Activated naive CD4-positive, alpha-beta T cell treated with anti-CD3 and anti-CD28 coated beads, Interleukin-2, amount 50 U/mL, for 72 hours (primary cell): Measurements from ENCODE around the gene SUGP2. TPM values are rescaled to one million over a fixed set of nuclear protein-coding genes. Genes with fewer than 3 reads are reported as not detected.

ENCODE experiments used
- ATAC-seq, 2 donors: fragments of 150-1000 bp; cut with Tn5 transposase; 2 replicates each; pipeline ENCODE4 v1.10.0; 2021; ENCODE audit warnings: mild to moderate bottlenecking in 2 of 2, moderate library complexity in 2 of 2
- DNase-seq, 2 donors: peaks; one replicate each; pipeline ENCODE4 v3.0.0; 2021 to 2022; ENCODE audit warnings: low spot score in 2 of 2
- H3K27ac Mint-ChIP-seq, 2 donors: one replicate each; pipeline ENCODE4 v1.8.0; 2022; ENCODE audit warnings: mild to moderate bottlenecking in 2 of 2, mixed read lengths in 2 of 2
- H3K36me3 Mint-ChIP-seq, 2 donors: one replicate each; pipeline ENCODE4 v1.8.0; 2022; ENCODE audit warnings: mixed read lengths in 2 of 2
- H3K9me3 Mint-ChIP-seq, 2 donors: one replicate each; pipeline ENCODE4 v1.8.0; 2022; ENCODE audit warnings: mixed read lengths in 2 of 2
- total RNA-seq, 2 donors: library from RNA; stranded (reverse); gene quantifications; one replicate each; pipeline ENCODE4 v1.2.3, GENCODE V29; 2022

Gene SUGP2
- total RNA-seq, 2 donors from 2014 or later, result 119 to 248 TPM

GRCh38 chr19:19022380-19022961, 10.8 kb downstream of the SUGP2 start:
- H3K9me3 Mint-ChIP-seq, result no peaks in the 10 kb centered on the region
- peak overlapping the region in 1 of 2 donors; percentile 37 for H3K27ac Mint-ChIP-seq
- no peak for ATAC-seq

GRCh38 chr19:19021115-19021514, 12.2 kb downstream of the SUGP2 start:
- Mint-ChIP-seq H3K36me3 (peaks cover 14 to 17% of the 10 kb centered on the region in 2 donors), H3K27ac (no peak overlapping the region), H3K9me3 (no peaks in the 10 kb centered on the region)
- ATAC-seq (no peak), DNase-seq (no peak)

More at GRCh38 chr19:19022380-19022961, 10.8 kb downstream of the SUGP2 start:
- DNase-seq, result no peak
- H3K36me3 Mint-ChIP-seq, result peaks cover 15 to 23% of the 10 kb centered on the region in 2 donors

- H3K27ac Mint-ChIP-seq, result no peak overlapping the region
- no peaks in the 10 kb centered on the region for H3K9me3 Mint-ChIP-seq
- H3K36me3 Mint-ChIP-seq, result peaks cover 13 to 22% of the 10 kb centered on the region in 2 donors
- no peak for DNase-seq
- ATAC-seq, result peak in 1 of 2 donors; percentile 11
Measured at GRCh38 chr19:19010551-19010950, 22.8 kb downstream of the SUGP2 start.

- ATAC-seq (no peak), DNase-seq (no peak)
- Mint-ChIP-seq H3K27ac (no peak overlapping the region), H3K36me3 (peaks cover 13 to 22% of the 10 kb centered on the region in 2 donors), H3K9me3 (no peaks in the 10 kb centered on the region)
Measured at GRCh38 chr19:19009951-19010350, 23.4 kb downstream of the SUGP2 start.

DNA sequence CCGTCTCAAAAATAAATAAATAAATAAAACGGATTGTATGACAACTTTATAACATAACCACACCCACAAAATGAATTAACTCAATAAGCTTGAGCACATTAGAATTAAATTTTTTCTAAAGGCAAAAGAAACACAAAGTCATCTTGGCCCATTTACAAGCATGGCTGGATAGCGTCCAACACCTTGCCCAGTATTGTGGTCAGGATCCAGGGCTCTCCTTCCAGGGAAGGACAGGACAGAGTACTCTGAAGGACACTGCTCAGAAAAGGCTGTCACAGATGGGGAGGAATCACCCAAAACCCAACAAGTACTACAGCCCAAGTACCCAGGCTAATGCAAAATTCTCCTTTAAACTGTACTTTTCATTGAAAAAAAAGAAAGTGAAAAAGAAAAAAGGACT, 27.1 kb downstream of the SUGP2 start:
- Mint-ChIP-seq H3K27ac (peak overlapping the region in 1 of 2 donors; percentile 44), H3K36me3 (peaks cover 22 to 33% of the 10 kb centered on the region in 2 donors), H3K9me3 (no peaks in the 10 kb centered on the region)
- ATAC-seq, result no peak
- no peak for DNase-seq

DNA sequence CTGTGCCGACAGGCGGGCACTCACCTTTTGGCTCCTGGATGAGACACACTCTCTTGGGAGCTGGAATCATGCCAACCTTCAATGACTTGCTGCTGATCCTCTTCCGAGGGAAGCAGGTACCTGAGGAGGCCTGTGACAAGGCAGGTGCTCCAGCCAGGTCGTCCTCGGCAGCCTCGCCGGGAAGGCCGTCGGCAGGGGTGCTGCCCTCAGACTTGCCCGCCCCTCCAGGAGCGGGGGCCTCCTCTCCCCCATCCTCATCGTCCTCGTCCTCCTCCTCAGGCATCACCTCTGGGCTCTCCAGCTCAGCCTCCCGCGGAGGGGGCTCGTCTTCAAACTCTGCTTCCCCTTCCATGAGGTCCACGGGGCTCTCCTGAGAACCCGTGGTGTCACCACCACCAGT, 29.2 kb downstream of the SUGP2 start:
- no peak for ATAC-seq
- Mint-ChIP-seq H3K36me3 (peaks cover 24 to 30% of the 10 kb centered on the region in 2 donors), H3K27ac (no peak overlapping the region)

DNA sequence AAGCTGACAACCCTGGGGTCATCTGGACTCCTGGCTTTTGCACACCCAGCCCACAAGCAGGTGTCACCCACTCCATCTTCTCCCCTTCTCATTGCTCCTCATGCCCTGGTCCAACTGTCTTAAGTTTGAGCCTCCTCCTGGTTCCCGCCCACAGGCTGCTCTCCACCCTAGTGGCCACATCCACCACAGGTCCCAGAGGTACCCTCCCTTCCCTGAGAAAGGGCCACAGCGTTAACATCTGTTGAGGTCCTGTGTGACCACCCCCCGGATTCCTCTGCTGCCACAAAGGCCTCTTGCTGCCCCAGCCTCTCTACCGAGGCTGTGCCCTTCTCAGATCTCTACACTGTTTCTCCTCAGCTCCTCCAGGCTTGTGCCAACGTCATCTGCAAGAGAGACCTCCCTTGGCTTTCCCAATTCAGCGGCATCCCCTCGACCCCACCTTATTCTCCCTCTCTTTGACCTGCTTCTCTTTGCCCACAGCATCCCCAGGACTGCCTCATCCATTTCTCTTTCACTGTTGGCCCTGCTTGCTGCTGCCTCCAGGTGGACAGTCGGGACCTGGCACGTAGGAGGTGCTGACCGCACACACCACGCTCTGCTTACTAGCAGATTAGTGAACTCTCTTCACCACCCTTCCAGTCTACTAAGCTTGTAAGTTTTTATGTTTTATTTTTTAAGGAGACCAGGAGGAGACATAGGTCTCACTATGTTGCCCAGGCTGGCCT, 33.3 kb downstream of the SUGP2 start:
- DNase-seq (no peak), ATAC-seq (peak in 1 of 2 donors; percentile 6)
- Mint-ChIP-seq H3K36me3 (peaks cover 18 to 26% of the 10 kb centered on the region in 2 donors), H3K9me3 (no peaks in the 10 kb centered on the region), H3K27ac (peak overlapping the region; percentile 31 to 58)

More for the DNA sequence above, 29.2 kb downstream of the SUGP2 start:
- no peaks in the 10 kb centered on the region for H3K9me3 Mint-ChIP-seq
- no peak for DNase-seq

GRCh38 chr19:18999016-18999758, 34.1 kb downstream of the SUGP2 start:
- Mint-ChIP-seq H3K9me3 (no peaks in the 10 kb centered on the region), H3K27ac (peak overlapping the region; percentile 31 to 93), H3K36me3 (peaks cover 15 to 21% of the 10 kb centered on the region in 2 donors)
- ATAC-seq, result peak; percentile 11 to 19
- DNase-seq, result no peak

DNA sequence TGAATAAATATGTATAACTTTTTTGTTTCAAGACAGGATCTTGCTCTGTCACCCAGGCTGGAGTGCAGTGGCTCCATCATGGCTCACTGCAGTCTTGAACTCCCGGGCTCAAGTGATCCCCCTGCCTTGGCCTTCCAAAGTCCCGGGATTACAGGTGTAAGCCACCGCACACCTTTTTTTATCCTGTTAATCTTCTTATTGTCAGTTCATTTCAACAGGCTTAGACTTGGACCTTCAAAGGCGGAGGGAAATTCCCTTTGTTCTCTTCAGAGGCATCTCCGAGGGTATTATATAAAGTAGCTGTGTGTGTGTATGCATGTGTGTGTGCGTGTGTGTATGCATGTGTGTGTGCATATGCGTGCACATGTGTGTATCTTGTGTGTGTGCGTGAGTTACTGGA, 35.0 kb downstream of the SUGP2 start:
- H3K36me3 Mint-ChIP-seq, result peaks cover 16 to 19% of the 10 kb centered on the region in 2 donors

DNA sequence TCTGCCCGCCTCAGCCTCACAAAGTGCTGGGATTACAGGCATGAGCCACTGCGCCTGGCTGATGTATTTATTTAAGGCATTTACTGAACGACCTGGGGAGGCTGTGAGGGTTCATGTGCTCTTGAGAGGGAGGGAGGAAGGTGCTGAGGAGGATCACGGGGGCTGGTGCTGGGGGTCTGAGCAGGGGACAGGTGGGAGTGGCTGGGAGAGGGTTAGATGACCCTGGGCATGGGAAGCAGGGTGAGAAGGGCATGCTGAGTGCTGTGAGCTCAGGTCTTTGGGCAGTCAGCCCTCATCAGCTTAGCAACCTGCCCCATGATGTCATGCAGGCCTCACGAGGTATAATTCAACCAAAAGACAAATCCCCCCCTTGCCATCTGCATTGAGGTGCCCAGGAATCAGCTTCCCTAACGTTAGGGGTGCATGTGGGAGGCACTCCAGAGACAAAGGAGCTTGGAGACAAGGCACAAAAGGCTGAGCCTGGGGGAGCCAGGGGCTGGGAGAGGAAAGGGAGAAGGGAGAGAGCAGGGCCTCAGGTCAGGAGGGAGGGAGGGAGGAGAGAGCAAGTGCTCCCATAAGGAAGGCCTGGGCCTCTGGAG, 36.4 kb downstream of the SUGP2 start:
- Mint-ChIP-seq H3K9me3 (no peaks in the 10 kb centered on the region), H3K27ac (no peak overlapping the region), H3K36me3 (peaks cover 13 to 14% of the 10 kb centered on the region in 2 donors)
- ATAC-seq (no peak), DNase-seq (no peak)

More for the DNA sequence above, 35.0 kb downstream of the SUGP2 start:
- ATAC-seq, result no peak
- Mint-ChIP-seq H3K9me3 (no peaks in the 10 kb centered on the region), H3K27ac (peak overlapping the region; percentile 3 to 93)
- DNase-seq, result no peak

DNA sequence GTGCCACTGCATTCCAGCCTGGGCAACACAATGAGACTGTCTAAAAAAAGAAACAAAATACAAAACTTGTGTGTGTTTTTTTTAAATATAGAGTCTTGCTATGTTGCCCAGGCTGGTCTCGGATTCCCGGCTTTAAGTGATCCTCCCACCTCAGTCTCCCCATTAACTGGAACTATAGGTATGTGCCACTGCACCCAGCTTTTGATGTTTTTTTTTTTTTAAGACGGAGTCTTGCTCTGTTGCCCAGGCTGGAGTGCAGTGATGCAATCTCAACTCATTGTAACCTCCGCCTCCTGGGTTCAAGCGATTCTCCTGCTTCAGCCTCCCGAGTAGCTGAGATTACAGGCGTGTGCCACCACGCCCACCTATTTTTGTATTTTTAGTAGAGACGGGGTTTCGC, 37.0 kb downstream of the SUGP2 start:
- H3K27ac Mint-ChIP-seq, result no peak overlapping the region
- peaks cover 8 to 10% of the 10 kb centered on the region in 2 donors for H3K36me3 Mint-ChIP-seq
- DNase-seq (no peak), ATAC-seq (no peak)
- H3K9me3 Mint-ChIP-seq, result no peaks in the 10 kb centered on the region

DNA sequence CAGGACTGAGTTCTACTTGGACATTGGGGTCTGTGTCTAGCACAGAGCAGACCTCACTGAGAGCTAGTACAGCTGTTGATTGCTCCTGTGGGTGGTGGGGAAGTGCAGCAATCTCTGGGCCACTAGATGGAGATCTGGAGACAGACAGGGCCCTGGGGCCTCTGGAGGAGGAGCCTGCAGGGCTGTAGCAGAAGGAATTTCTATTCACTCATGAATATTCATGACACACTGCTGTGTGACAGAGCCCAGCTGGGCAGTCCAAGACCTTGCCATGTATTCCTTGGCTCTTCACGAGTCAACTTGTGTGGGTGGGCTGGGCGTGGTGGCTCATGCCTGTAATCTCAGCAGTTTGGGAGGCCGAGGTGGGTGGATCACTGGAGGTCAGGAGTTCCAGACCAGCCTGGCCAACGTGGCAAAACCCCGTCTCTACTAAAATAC, 37.5 kb downstream of the SUGP2 start:
- no peak overlapping the region for H3K27ac Mint-ChIP-seq
- DNase-seq (no peak), ATAC-seq (peak; percentile 43 to 53)
- no peaks in the 10 kb centered on the region for H3K9me3 Mint-ChIP-seq
- H3K36me3 Mint-ChIP-seq, result peaks cover 8 to 9% of the 10 kb centered on the region in 2 donors

DNA sequence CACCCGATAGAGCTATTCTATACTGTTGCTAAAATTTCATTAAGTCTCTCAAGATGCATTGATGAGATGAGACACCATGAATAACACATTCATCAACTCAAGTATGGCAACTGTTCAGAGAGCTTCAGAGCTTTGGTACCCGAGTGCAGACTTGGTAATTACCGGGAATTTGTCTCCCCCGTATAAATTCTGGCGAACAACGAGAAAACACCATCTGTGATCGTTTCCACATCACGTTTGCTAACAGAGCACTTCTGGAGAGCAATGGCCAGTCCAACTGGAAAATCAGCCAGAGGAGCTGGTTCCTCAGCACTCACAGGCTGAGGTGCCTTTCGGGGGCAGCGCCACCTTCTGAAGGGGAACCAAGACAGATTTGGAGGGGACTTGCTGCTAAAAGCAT, 40.2 kb downstream of the SUGP2 start:
- H3K9me3 Mint-ChIP-seq, result no peaks in the 10 kb centered on the region
- H3K27ac Mint-ChIP-seq, result no peak overlapping the region
- H3K36me3 Mint-ChIP-seq, result peaks cover 0 to 9% of the 10 kb centered on the region in 2 donors
- DNase-seq, result no peak
- no peak for ATAC-seq

GRCh38 chr19:18992696-18993095, 40.6 kb downstream of the SUGP2 start:
- Mint-ChIP-seq H3K9me3 (no peaks in the 10 kb centered on the region), H3K36me3 (peaks cover 0 to 9% of the 10 kb centered on the region in 2 donors), H3K27ac (no peak overlapping the region)
- ATAC-seq (no peak), DNase-seq (no peak)

GRCh38 chr19:18991468-18991867, 41.8 kb downstream of the SUGP2 start:
- Mint-ChIP-seq H3K9me3 (no peaks in the 10 kb centered on the region), H3K36me3 (peaks cover 0 to 9% of the 10 kb centered on the region in 2 donors), H3K27ac (no peak overlapping the region)
- ATAC-seq (no peak), DNase-seq (no peak)

DNA sequence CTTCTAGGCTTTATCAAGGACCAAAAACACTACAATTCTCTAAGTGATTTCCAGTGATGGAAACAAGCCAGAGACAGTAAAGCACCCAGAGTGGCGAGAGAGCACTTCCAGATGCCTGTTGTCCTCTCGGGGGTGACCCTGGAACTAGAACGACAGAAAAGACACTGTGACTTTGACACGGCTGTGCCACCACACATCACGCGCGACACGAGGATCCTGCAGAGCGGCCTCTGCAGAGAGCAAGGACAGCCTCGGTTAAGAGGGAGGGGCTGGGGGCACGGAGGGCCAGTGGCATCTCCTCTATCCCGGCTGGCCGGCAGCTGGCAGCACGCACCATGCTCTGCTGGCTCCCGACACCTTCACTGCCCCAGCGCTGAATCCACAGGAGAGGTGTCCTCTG, 42.3 kb downstream of the SUGP2 start:
- Mint-ChIP-seq H3K9me3 (no peaks in the 10 kb centered on the region), H3K27ac (no peak overlapping the region), H3K36me3 (peaks cover 0 to 9% of the 10 kb centered on the region in 2 donors)
- ATAC-seq (no peak), DNase-seq (no peak)
